ENCODE data around the gene RASGEF1C.

RASGEF1C gene

DNA sequence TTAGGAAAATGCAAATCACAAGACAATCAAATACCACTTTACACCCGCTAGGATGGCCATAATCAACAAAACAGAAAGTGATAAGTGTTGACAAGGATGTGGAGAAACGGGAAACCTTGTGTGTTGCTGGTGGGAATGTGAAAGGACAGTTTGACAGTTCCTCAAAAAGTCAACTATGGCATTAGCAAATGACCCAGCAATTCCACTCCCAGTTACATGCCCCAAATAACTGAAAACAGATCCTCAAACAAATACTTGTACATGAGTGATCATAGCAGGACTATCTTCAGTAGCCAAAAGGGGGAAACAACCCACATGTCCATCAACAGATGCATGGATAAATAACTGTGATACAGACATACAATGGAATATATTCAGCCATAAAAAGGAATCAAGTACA lies 21.2 kb downstream of the RASGEF1C start:
- Histone ChIP-seq H3K27ac (ENCODE audit: low read depth in 2 of 2, low read length in 2 of 2) (no peak overlapping the region), H3K27me3 (ENCODE audit: control insufficient read depth in 2 of 2, insufficient read depth in 2 of 2, low read length in 2 of 2) (no peaks in the 10 kb centered on the region)

DNA sequence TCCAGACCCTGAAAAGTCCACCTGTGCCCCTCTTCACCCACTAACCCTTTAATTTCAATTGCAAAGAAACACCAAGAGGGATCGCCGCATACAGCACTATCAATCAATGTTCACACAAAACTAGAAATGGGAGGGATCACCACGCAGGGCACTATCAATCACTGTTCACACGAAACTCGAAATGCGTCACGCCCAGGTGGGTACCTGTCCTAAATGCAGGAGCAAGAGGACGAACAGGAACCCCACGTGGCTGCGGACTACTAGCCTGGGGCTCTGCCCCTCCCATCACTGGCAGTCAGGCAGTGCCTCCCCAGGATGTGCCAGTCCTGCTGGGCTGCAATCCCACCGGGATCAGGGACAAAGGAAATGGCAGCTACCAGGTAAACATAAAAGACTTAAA lies 28.2 kb downstream of the RASGEF1C start:
- Histone ChIP-seq H3K36me3 (ENCODE audit: control insufficient read depth in 2 of 2, insufficient read depth in 2 of 2, low read length in 2 of 2) (no peaks in the 10 kb centered on the region), H3K4me3 (ENCODE audit: low read length in 2 of 2) (no peak overlapping the region), H3K9me3 (ENCODE audit: control insufficient read depth in 2 of 2, low read length in 2 of 2) (no peaks in the 10 kb centered on the region), H3K4me1 (ENCODE audit: control insufficient read depth in 2 of 2, insufficient read depth in 2 of 2, low read length in 2 of 2) (no peaks in the 10 kb centered on the region), H3K27ac (ENCODE audit: low read depth in 2 of 2, low read length in 2 of 2) (no peak overlapping the region), H3K27me3 (ENCODE audit: control insufficient read depth in 2 of 2, insufficient read depth in 2 of 2, low read length in 2 of 2) (no peaks in the 10 kb centered on the region), H3K9ac (ENCODE audit: low read depth in 1 of 2, low read length in 2 of 2) (no peak overlapping the region)

More for the DNA sequence above, 21.2 kb downstream of the RASGEF1C start:
- Histone ChIP-seq H3K36me3 (ENCODE audit: control insufficient read depth in 2 of 2, insufficient read depth in 2 of 2, low read length in 2 of 2) (no peaks in the 10 kb centered on the region), H3K4me3 (ENCODE audit: low read length in 2 of 2) (no peak overlapping the region), H3K9me3 (ENCODE audit: control insufficient read depth in 2 of 2, low read length in 2 of 2) (no peaks in the 10 kb centered on the region), H3K4me1 (ENCODE audit: control insufficient read depth in 2 of 2, insufficient read depth in 2 of 2, low read length in 2 of 2) (no peaks in the 10 kb centered on the region), H3K9ac (ENCODE audit: low read depth in 1 of 2, low read length in 2 of 2) (no peak overlapping the region)

DNA sequence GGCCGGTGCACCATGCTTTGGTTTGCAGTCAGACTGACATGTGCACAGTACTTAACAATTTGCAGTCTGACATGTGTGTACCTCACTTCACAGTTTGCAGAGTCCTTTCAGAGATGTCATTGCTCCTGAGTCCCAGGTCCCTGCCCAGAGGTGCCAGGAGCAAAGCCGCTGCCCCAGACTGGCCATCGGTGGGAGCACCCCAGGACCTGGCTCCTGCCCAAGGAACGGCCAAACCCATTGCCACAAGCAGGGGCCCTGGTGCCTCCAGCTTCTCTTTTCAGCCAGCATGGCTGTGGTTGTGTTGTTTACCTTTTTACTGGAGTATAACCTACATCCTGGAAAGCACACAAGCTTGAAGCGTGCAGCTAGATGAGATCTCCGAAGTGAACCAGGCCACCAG lies 28.6 kb downstream of the RASGEF1C start:
- no peak overlapping the region for H3K9ac ChIP-seq (ENCODE audit: low read depth in 1 of 2, low read length in 2 of 2)
- H3K4me3 ChIP-seq (ENCODE audit: low read length in 2 of 2) = no peak overlapping the region
- H3K36me3 ChIP-seq (ENCODE audit: control insufficient read depth in 2 of 2, insufficient read depth in 2 of 2, low read length in 2 of 2) = no peaks in the 10 kb centered on the region
- no peaks in the 10 kb centered on the region for H3K9me3 ChIP-seq (ENCODE audit: control insufficient read depth in 2 of 2, low read length in 2 of 2)
- no peaks in the 10 kb centered on the region for H3K27me3 ChIP-seq (ENCODE audit: control insufficient read depth in 2 of 2, insufficient read depth in 2 of 2, low read length in 2 of 2)
- H3K4me1 ChIP-seq (ENCODE audit: control insufficient read depth in 2 of 2, insufficient read depth in 2 of 2, low read length in 2 of 2) = no peaks in the 10 kb centered on the region
- no peak overlapping the region for H3K27ac ChIP-seq (ENCODE audit: low read depth in 2 of 2, low read length in 2 of 2)

DNA sequence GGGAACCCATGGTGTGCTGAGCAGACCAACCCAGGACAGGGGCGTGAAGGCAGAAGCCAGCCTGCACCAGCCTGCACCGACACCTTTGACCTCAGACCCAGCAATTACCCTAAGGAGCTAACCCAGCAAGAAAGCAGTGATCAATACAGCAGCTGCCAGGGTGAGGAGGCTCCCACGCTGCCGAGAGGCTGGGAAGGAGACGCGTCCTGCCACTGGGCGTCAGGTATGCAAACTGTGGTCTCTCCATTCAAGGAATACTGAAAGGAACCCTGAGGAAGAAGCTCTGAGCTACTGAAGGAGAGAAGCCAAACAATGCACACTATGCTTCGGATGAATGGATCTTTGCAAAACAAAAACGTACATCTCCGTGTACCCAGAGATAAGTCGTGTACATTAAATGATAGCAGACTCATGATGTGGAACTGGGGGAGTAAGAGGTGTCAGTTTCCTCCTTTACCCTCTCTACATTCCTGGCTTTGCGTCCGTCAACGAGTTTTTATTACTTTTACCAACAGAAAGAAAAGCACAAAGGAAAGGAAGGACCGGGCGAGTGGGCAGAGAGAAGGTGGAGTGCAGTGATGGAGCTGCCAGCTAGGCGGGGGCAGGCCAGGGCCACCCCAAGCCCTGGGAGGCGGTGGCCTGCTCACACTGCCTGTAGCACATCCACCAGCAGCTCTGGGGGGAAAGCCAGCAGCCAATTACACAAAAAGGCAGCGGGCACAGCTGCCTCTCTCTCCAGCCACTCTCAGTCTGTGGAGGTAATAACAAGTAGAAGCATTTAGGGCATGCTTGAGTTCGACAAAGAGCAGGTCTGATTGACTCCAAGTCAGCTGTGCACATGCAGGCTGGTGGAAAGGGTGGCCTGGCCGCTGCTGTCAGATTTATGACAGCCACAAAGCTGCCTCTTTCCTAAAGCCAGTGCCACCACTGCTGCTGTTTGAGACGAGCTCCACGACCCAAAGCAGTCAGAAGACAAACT lies 29.3 kb downstream of the RASGEF1C start:
- H3K27ac ChIP-seq (ENCODE audit: low read depth in 2 of 2, low read length in 2 of 2) = no peak overlapping the region
- no peak overlapping the region for H3K9ac ChIP-seq (ENCODE audit: low read depth in 1 of 2, low read length in 2 of 2)
- H3K4me1 ChIP-seq (ENCODE audit: control insufficient read depth in 2 of 2, insufficient read depth in 2 of 2, low read length in 2 of 2) = no peaks in the 10 kb centered on the region
- no peaks in the 10 kb centered on the region for H3K9me3 ChIP-seq (ENCODE audit: control insufficient read depth in 2 of 2, low read length in 2 of 2)
- H3K27me3 ChIP-seq (ENCODE audit: control insufficient read depth in 2 of 2, insufficient read depth in 2 of 2, low read length in 2 of 2) = no peaks in the 10 kb centered on the region
- H3K4me3 ChIP-seq (ENCODE audit: low read length in 2 of 2) = no peak overlapping the region
- H3K36me3 ChIP-seq (ENCODE audit: control insufficient read depth in 2 of 2, insufficient read depth in 2 of 2, low read length in 2 of 2) = no peaks in the 10 kb centered on the region

GRCh38 chr5:180178531-180179441 lies 30.2 kb downstream of the RASGEF1C start:
- H3K36me3 ChIP-seq (ENCODE audit: control insufficient read depth in 2 of 2, insufficient read depth in 2 of 2, low read length in 2 of 2) = no peaks in the 10 kb centered on the region
- no peak overlapping the region for H3K9ac ChIP-seq (ENCODE audit: low read depth in 1 of 2, low read length in 2 of 2)
- no peak overlapping the region for H3K27ac ChIP-seq (ENCODE audit: low read depth in 2 of 2, low read length in 2 of 2)

DNA sequence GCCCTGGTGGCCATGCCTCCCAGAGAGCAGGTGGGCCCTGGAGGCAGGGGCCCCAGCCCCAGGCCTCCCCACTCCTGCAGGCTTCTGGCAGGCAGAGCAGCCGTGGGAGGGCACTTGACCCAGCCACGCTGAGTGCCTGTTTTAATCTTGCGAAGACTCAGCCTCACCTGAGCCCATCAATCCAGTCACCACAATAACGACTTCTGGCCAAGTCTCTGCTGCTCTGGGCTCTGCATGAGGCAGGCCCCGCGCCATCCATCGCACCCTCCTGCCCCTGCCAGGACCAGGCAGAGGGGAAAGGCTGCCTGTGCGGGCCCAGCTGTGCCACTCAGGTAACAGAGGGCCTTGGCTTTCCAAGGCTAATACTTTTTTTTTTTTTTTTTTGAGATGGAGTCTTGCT lies 32.8 kb downstream of the RASGEF1C start:
- H3K27ac ChIP-seq (ENCODE audit: low read depth in 2 of 2, low read length in 2 of 2) = no peak overlapping the region
- H3K9ac ChIP-seq (ENCODE audit: low read depth in 1 of 2, low read length in 2 of 2) = no peak overlapping the region
- H3K27me3 ChIP-seq (ENCODE audit: control insufficient read depth in 2 of 2, insufficient read depth in 2 of 2, low read length in 2 of 2) = no peaks in the 10 kb centered on the region
- H3K9me3 ChIP-seq (ENCODE audit: control insufficient read depth in 2 of 2, low read length in 2 of 2) = no peaks in the 10 kb centered on the region
- H3K4me3 ChIP-seq (ENCODE audit: low read length in 2 of 2) = no peak overlapping the region
- H3K4me1 ChIP-seq (ENCODE audit: control insufficient read depth in 2 of 2, insufficient read depth in 2 of 2, low read length in 2 of 2) = no peaks in the 10 kb centered on the region
- H3K36me3 ChIP-seq (ENCODE audit: control insufficient read depth in 2 of 2, insufficient read depth in 2 of 2, low read length in 2 of 2) = no peaks in the 10 kb centered on the region

More at GRCh38 chr5:180178531-180179441, 30.2 kb downstream of the RASGEF1C start:
- Histone ChIP-seq H3K4me1 (ENCODE audit: control insufficient read depth in 2 of 2, insufficient read depth in 2 of 2, low read length in 2 of 2) (no peaks in the 10 kb centered on the region), H3K27me3 (ENCODE audit: control insufficient read depth in 2 of 2, insufficient read depth in 2 of 2, low read length in 2 of 2) (no peaks in the 10 kb centered on the region), H3K9me3 (ENCODE audit: control insufficient read depth in 2 of 2, low read length in 2 of 2) (no peaks in the 10 kb centered on the region), H3K4me3 (ENCODE audit: low read length in 2 of 2) (no peak overlapping the region)

- Histone ChIP-seq H3K9me3 (ENCODE audit: control insufficient read depth in 2 of 2, low read length in 2 of 2) (no peaks in the 10 kb centered on the region), H3K36me3 (ENCODE audit: control insufficient read depth in 2 of 2, insufficient read depth in 2 of 2, low read length in 2 of 2) (no peaks in the 10 kb centered on the region), H3K27me3 (ENCODE audit: control insufficient read depth in 2 of 2, insufficient read depth in 2 of 2, low read length in 2 of 2) (no peaks in the 10 kb centered on the region), H3K27ac (ENCODE audit: low read depth in 2 of 2, low read length in 2 of 2) (no peak overlapping the region), H3K4me3 (ENCODE audit: low read length in 2 of 2) (no peak overlapping the region), H3K9ac (ENCODE audit: low read depth in 1 of 2, low read length in 2 of 2) (no peak overlapping the region), H3K4me1 (ENCODE audit: control insufficient read depth in 2 of 2, insufficient read depth in 2 of 2, low read length in 2 of 2) (no peaks in the 10 kb centered on the region)
These were observed 34.0 kb downstream of the RASGEF1C start for GRCh38 chr5:180175015-180175431.

- no peaks in the 10 kb centered on the region for H3K36me3 ChIP-seq (ENCODE audit: control insufficient read depth in 2 of 2, insufficient read depth in 2 of 2, low read length in 2 of 2)
- H3K4me1 ChIP-seq (ENCODE audit: control insufficient read depth in 2 of 2, insufficient read depth in 2 of 2, low read length in 2 of 2) = no peaks in the 10 kb centered on the region
- no peak overlapping the region for H3K4me3 ChIP-seq (ENCODE audit: low read length in 2 of 2)
- H3K27ac ChIP-seq (ENCODE audit: low read depth in 2 of 2, low read length in 2 of 2) = no peak overlapping the region
- no peak overlapping the region for H3K9ac ChIP-seq (ENCODE audit: low read depth in 1 of 2, low read length in 2 of 2)
- H3K9me3 ChIP-seq (ENCODE audit: control insufficient read depth in 2 of 2, low read length in 2 of 2) = no peaks in the 10 kb centered on the region
- H3K27me3 ChIP-seq (ENCODE audit: control insufficient read depth in 2 of 2, insufficient read depth in 2 of 2, low read length in 2 of 2) = no peaks in the 10 kb centered on the region
These were observed 34.4 kb downstream of the RASGEF1C start for GRCh38 chr5:180174587-180174972.

DNA sequence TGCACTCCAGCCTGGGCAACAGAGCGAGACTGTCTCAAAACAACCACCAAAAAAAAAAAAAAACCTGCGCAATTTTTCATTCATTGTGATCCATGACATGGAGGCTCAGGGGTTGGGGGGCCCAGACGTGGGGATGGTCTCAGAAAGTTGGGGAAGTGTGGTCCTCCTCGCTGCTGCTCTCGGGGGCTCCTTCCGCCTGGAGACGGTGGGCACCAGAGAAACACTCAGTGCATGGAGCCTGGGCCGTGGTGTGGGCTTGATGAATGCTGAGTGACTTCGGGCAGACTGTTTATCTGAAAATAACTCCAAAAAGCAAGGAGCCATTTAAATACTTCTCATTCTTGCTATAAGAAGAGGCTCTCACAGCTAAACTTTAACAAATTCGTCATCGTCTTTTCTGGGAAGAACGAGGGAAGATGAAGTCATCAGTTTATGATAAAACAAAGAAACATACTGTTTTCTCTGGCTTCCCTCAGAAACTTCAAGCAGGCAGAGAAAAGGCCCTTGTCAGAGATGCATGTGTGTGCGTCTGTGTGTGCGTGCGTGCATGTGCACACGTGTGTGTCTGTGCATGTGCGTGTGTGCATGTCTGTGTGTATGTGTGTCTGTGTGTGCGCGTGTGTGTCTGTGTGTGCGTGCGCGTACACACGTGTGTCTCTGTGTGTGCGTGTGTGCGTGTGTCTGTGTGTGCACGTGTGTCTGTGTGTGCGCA lies 35.0 kb downstream of the RASGEF1C start:
- H3K36me3 ChIP-seq (ENCODE audit: control insufficient read depth in 2 of 2, insufficient read depth in 2 of 2, low read length in 2 of 2) = no peaks in the 10 kb centered on the region
- H3K9ac ChIP-seq (ENCODE audit: low read depth in 1 of 2, low read length in 2 of 2) = no peak overlapping the region
- no peak overlapping the region for H3K4me3 ChIP-seq (ENCODE audit: low read length in 2 of 2)
- H3K27me3 ChIP-seq (ENCODE audit: control insufficient read depth in 2 of 2, insufficient read depth in 2 of 2, low read length in 2 of 2) = no peaks in the 10 kb centered on the region
- H3K27ac ChIP-seq (ENCODE audit: low read depth in 2 of 2, low read length in 2 of 2) = no peak overlapping the region
- H3K4me1 ChIP-seq (ENCODE audit: control insufficient read depth in 2 of 2, insufficient read depth in 2 of 2, low read length in 2 of 2) = no peaks in the 10 kb centered on the region
- no peaks in the 10 kb centered on the region for H3K9me3 ChIP-seq (ENCODE audit: control insufficient read depth in 2 of 2, low read length in 2 of 2)

Data from mucosa of rectum (tissue), 2 donors.